22Rv1 (cell line): ENCODE measurements around the gene NLK.

Experiments
- ZFX ChIP-seq: fragments of 450-650 bp; IDR thresholded peaks from 2 replicates; pipeline ENCODE4 v1.6.1; 2017; ENCODE audit warnings: antibody characterized with exemption, borderline replicate concordance
- TF ChIP-seq, protein P1 (sequence below): fragments of 450-650 bp; IDR thresholded peaks from 2 replicates; pipeline ENCODE4 v1.5.1; 2017; ENCODE audit warnings: mild to moderate bottlenecking

DNA sequence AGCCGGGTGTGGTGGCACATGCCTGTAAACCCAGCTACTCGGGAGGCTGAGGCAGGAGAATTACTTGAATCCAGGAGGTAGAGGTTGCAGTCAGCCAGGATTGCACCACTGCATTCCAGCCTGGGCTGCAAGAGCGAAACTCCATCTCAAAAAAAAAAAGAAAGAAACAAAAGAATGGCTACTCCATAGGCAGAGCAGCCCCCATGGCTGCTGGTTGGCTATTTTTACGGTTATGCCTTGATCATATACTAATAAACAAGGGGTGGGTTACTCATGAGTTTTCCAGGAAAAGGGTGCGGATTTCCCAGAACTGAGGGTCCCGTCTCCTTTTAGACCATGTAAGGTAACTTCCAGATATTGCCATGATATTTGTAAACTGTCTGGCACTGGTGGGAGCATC lies 200.3 kb downstream of the NLK start:
- TF ChIP-seq, protein P1, sequence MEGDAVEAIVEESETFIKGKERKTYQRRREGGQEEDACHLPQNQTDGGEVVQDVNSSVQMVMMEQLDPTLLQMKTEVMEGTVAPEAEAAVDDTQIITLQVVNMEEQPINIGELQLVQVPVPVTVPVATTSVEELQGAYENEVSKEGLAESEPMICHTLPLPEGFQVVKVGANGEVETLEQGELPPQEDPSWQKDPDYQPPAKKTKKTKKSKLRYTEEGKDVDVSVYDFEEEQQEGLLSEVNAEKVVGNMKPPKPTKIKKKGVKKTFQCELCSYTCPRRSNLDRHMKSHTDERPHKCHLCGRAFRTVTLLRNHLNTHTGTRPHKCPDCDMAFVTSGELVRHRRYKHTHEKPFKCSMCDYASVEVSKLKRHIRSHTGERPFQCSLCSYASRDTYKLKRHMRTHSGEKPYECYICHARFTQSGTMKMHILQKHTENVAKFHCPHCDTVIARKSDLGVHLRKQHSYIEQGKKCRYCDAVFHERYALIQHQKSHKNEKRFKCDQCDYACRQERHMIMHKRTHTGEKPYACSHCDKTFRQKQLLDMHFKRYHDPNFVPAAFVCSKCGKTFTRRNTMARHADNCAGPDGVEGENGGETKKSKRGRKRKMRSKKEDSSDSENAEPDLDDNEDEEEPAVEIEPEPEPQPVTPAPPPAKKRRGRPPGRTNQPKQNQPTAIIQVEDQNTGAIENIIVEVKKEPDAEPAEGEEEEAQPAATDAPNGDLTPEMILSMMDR: no peak
- TF ChIP-seq ZFX: no peak
